ENCODE results near the gene TRMT61A. TPM values are rescaled to one million over a fixed set of nuclear protein-coding genes. Genes with fewer than 3 reads are reported as not detected.

TRMT61A gene
- total and polyA plus RNA-seq, 2 of the 4 experiments (the other 2 are of a cell fraction), result 5.7 to 16.2 TPM

DNA sequence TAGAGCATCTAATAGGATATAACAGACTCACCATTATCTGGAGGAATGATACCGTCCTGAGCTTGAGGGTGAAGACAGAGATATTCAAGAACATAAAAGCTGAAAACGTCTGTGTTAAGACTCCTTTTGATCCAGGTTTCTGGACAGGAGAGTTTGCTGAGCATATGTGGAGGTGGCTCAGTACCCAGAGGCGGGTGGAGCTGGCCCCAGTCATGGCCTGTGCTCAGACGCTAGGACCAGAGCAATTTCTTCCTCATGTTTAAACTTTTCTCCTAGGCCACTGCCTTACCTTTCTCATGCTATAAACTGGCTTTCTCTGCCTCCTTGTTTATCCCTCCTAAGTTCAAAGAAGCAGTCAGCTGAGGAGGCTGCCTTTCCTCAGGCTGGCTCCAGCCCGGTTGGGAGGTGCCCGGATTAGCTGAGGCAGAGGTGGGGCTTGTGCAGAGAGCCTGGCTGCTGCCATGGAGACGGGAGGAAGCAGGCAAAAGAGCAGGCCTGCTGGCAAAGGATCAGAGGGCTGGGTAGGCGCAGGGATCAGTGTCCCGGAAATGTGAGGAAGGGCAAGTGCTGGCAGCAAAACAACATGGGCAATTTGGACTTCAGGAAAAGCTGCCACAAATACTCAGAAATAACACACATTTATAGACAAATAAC lies 47.5 kb downstream of the TRMT61A start (continued):
- TF ChIP-seq, protein P1, sequence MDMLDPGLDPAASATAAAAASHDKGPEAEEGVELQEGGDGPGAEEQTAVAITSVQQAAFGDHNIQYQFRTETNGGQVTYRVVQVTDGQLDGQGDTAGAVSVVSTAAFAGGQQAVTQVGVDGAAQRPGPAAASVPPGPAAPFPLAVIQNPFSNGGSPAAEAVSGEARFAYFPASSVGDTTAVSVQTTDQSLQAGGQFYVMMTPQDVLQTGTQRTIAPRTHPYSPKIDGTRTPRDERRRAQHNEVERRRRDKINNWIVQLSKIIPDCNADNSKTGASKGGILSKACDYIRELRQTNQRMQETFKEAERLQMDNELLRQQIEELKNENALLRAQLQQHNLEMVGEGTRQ (IDR thresholded peaks at IDR 0.05; ENCODE audit: low read depth, low read length), result 0 out of 2 replicates have a peak, but pooled peaks have one; percentile 5
- TF ChIP-seq RCOR1 (IDR thresholded peaks at IDR 0.05; ENCODE audit: insufficient replicate concordance, low read length), result no peak

DNA sequence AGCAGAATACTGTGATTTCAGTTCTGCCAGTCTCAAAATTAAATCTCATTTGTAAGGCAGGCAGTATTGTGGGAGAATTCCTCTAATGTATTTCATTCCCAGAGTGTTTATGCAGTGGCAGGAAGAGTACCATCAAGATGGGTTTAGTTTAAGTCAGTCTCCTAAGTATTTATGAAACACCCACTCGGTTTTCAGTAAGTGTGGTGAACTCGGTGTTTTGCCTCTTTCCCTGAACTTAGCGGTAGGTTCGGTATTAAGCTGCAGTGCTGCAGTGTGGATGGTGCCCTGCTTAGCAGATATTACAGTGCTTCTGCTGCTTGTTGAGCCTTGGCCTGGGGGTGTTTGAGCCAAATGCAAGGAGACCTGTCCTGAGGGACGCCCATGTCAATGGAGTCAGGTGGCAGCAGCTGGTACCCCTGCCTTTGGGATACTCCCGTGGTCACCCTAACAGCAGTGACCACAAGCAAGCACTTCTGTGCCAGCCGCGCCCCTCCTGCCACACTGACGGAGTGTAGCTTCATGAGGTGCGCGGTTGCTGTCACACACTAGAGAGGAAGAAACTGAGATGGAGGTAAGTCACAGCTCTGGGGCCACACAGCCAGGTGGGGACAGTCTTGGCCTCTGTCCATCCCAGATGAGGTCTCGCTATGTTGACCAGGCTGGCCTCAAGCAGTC lies 49.5 kb downstream of the TRMT61A start:
- CTCF ChIA-PET, result no interaction called here
- in situ Hi-C loops (cut with MboI; ENCODE audit: low sequenced_read_pairs) (loop anchor here (10.0 kb wide), 2 partner anchors 106 to 336 kb away; no protein-coding TSS in a partner anchor), dilution Hi-C loops (cut with HindIII; ENCODE audit: low sequenced_read_pairs, unreplicated experiment) (no loop called here), intact Hi-C loops (cut with micrococcal nuclease) (loop anchor here (10.0 kb wide), 1 partner anchor 406 kb away; no protein-coding TSS in a partner anchor)
- Histone ChIP-seq H4K8ac (ENCODE audit: low read depth in 2 of 2, low read length in 2 of 2) (no peak overlapping the region), H3K23ac (ENCODE audit: low read depth, low read length) (no peak overlapping the region), H3K14ac (replicated peaks; ENCODE audit: low read depth, low read length) (no peak overlapping the region), H2AK9ac (replicated peaks; ENCODE audit: low read depth, low read length, poor library complexity) (no peak overlapping the region), H3K4ac (ENCODE audit: low read depth, low read length) (no peak overlapping the region), H3K56ac (ENCODE audit: extremely low read depth, insufficient read depth, low read length) (no peak overlapping the region), H3K27me3 (ENCODE audit: control insufficient read depth, insufficient read depth, low read length) (no peaks in the 10 kb centered on the region), H2BK20ac (ENCODE audit: low read depth, low read length) (no peak overlapping the region), H2BK15ac (ENCODE audit: low read depth, low read length) (no peak overlapping the region), H3K18ac (ENCODE audit: low read depth, low read length) (no peak overlapping the region), H3K27ac (ENCODE audit: insufficient read depth, low read length) (no peak overlapping the region; the same call in 1 of the 2 replicates), H3K9me1 (ENCODE audit: insufficient read depth, low read length) (peaks cover 14% of the 10 kb centered on the region; the same call in 1 of the 2 replicates), H2AFZ (replicated peaks; ENCODE audit: low read length, poor library complexity) (no peak overlapping the region), H3K9ac (ENCODE audit: low read depth, low read length) (no peak overlapping the region), H2AK5ac (ENCODE audit: low read depth, low read length) (peak overlapping the region; percentile 79), H2BK5ac (ENCODE audit: low read depth, low read length, poor library complexity, severe bottlenecking) (no peak overlapping the region), H4K5ac (ENCODE audit: low read depth, low read length) (no peak overlapping the region), H3K4me2 (ENCODE audit: low read depth, low read length) (peak overlapping the region; percentile 19; the same call in 1 of the 2 replicates), H3K4me3 (ENCODE audit: insufficient read depth, low read depth, low read length) (no peak overlapping the region), H4K20me1 (ENCODE audit: insufficient read depth, low read length) (peaks cover 33% of the 10 kb centered on the region), H3K79me1 (ENCODE audit: low read depth in 1 of 2, low read length in 2 of 2) (peaks cover 35 to 58% of the 10 kb centered on the region in 2 experiments), H3K36me3 (ENCODE audit: control insufficient read depth, insufficient read depth, low read length) (peaks cover 29% of the 10 kb centered on the region), H2BK120ac (ENCODE audit: low read depth, low read length) (no peak overlapping the region), H4K91ac (ENCODE audit: insufficient read depth, low read depth, low read length) (no peak overlapping the region), H3K9me3 (ENCODE audit: control insufficient read depth, insufficient read depth, low read length) (no peaks in the 10 kb centered on the region), H3K4me1 (ENCODE audit: control insufficient read depth, insufficient read depth, low read length) (peaks cover 15% of the 10 kb centered on the region)
- ATAC-seq (ENCODE audit: low read depth), result peak; percentile 35
- peak; percentile 53 for DNase-seq
- POLR2A ChIA-PET (ENCODE audit: unreplicated experiment), result interaction anchor here (0.6 kb wide), 1 partner anchor 416 kb away, joined by 4 read pairs; no protein-coding TSS in a partner anchor
- TF ChIP-seq FOS (IDR thresholded peaks at IDR 0.05; ENCODE audit: low read depth, low read length) (no peak), RAD21 (IDR thresholded peaks at IDR 0.05; ENCODE audit: low read length) (no peak), BHLHE40 (IDR thresholded peaks at IDR 0.05; ENCODE audit: low read depth, low read length) (no peak)
- TF ChIP-seq, protein P2, sequence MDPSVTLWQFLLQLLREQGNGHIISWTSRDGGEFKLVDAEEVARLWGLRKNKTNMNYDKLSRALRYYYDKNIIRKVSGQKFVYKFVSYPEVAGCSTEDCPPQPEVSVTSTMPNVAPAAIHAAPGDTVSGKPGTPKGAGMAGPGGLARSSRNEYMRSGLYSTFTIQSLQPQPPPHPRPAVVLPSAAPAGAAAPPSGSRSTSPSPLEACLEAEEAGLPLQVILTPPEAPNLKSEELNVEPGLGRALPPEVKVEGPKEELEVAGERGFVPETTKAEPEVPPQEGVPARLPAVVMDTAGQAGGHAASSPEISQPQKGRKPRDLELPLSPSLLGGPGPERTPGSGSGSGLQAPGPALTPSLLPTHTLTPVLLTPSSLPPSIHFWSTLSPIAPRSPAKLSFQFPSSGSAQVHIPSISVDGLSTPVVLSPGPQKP (IDR thresholded peaks at IDR 0.05; ENCODE audit: borderline replicate concordance, low read depth, low read length), result no peak
- 84% methylated on average over 7 of the region's 12 CpGs; no CpG with 5 or more reads in 1 of the 2 experiments for WGBS, 2 experiments (ENCODE audit: extremely low coverage in 2 of 2, insufficient read length in 1 of 2)
- no TSS peak for BruUV-seq (replicated peaks)
